ENCODE data around the gene CFAP58. TPM values are rescaled to one million over a fixed set of nuclear protein-coding genes. Genes with fewer than 3 reads are reported as not detected.
A peak's percentile ranks its signal among the peaks of the same experiment; 100 is the strongest.

CFAP58 gene
- total RNA-seq, 1 donor from 2014 or later: 0.53 TPM

DNA sequence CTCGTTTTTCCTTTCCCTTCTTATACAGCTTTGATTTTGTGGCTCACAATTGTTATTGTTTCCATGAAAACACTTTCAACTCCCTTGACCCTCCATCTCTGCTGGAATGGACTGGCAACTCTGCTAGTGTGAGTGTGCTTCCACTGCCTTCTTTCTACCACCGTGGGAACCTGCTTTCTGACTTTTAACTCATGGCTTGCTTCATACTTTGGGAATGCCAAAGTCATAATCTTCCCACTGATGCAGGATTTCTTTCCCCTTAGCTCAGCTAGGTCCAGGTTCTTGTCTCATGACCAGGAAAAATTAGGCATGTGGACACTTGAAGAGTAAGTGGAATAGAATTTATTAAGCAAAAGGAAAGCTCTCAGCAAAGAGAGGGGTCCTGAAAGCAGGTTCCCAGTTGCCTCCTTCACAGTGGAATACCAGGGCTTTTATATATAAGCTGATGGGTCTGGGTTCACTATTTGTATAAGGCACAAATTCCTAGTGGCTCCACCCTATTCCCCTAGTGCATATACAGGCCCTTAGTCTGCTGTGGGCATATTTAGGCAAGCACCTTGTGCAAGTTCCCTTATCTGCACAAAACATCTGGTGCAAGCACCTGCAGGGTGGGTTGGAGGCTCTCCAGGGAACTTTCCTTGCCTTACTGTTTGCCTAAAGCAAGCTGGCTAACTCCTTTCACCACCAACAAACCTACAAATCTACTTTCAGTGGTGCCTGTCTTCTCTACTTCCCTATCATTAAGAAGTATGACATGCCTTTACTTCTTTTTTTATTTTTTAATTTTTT, 119.5 kb downstream of the CFAP58 start:
- TF ChIP-seq, protein P1, sequence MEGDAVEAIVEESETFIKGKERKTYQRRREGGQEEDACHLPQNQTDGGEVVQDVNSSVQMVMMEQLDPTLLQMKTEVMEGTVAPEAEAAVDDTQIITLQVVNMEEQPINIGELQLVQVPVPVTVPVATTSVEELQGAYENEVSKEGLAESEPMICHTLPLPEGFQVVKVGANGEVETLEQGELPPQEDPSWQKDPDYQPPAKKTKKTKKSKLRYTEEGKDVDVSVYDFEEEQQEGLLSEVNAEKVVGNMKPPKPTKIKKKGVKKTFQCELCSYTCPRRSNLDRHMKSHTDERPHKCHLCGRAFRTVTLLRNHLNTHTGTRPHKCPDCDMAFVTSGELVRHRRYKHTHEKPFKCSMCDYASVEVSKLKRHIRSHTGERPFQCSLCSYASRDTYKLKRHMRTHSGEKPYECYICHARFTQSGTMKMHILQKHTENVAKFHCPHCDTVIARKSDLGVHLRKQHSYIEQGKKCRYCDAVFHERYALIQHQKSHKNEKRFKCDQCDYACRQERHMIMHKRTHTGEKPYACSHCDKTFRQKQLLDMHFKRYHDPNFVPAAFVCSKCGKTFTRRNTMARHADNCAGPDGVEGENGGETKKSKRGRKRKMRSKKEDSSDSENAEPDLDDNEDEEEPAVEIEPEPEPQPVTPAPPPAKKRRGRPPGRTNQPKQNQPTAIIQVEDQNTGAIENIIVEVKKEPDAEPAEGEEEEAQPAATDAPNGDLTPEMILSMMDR (IDR thresholded peaks at IDR 0.05; ENCODE audit: insufficient read depth, low read length, severe bottlenecking): no peak
- Histone ChIP-seq H3K36me3 (ENCODE audit: control insufficient read depth, insufficient read depth, low read length) (no peaks in the 10 kb centered on the region), H3K27me3 (ENCODE audit: control insufficient read depth, insufficient read depth, low read length) (no peaks in the 10 kb centered on the region), H3K4me3 (ENCODE audit: low read depth, low read length) (no peak overlapping the region)
- DNase-seq (ENCODE audit: low read depth) (peak; percentile 42), FAIRE-seq (no peak)

DNA sequence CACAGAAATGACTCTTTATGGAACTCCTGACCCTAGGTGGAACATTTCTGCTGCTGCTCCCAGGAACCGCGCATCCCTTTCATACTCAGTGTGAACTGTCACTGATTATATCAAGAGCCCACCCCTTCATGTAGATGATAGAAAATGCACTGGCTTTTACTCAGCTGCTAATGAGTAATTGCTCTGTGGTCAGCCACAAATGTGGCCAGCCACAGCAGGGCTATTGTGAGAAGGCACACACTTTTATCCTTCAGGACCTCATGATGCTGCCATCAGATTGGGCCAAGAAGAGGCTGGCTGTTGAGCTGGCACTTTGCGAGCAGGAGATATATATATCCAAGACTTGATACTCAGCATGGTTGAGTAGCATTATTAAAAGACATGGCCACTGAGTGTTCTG, 124.7 kb downstream of the CFAP58 start:
- Histone ChIP-seq H3K27me3 (ENCODE audit: control insufficient read depth, insufficient read depth, low read length) (peaks cover 5% of the 10 kb centered on the region), H3K4me3 (ENCODE audit: low read depth, low read length) (no peak overlapping the region), H3K36me3 (ENCODE audit: control insufficient read depth, insufficient read depth, low read length) (no peaks in the 10 kb centered on the region)
- TF ChIP-seq, protein P1 (IDR thresholded peaks at IDR 0.05; ENCODE audit: insufficient read depth, low read length, severe bottlenecking): no peak
- FAIRE-seq: no peak
- DNase-seq (ENCODE audit: low read depth): no peak

DNA sequence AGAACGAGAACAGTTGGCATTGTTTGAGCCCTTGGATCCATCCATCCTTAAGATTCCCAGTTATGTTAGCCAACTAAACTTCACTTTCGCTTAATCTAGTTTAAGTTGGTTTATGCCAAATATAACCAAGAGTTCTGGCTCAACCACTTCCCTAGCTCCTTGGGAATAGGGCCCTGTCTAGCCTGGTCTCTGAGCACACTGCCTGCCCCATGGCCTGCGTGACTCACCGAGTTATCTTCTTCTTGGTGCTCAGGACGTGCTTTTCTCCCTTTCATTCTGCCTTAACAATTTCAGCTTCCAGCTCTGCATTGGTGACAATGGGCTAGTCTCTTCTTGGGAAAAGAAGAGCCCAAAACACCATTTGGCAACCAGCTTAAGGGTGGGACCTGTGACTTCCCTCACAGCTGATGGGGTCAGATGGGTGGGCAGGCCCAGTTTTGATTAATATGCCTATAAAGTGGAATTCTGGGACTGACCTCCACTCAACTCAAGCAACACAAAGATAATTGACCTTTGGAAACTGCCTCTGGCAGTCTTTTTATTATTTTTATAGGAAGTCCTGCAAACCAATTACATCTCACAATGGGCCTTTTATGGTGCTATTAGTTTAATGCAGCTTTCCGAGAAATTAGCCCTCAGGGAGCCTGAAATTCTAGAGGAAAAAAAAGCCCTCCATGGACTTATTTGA, 126.4 kb downstream of the CFAP58 start:
- FAIRE-seq: no peak
- Histone ChIP-seq H3K36me3 (ENCODE audit: control insufficient read depth, insufficient read depth, low read length) (no peaks in the 10 kb centered on the region), H3K4me3 (ENCODE audit: low read depth, low read length) (no peak overlapping the region), H3K27me3 (ENCODE audit: control insufficient read depth, insufficient read depth, low read length) (peaks cover 5% of the 10 kb centered on the region)
- TF ChIP-seq, protein P1 (IDR thresholded peaks at IDR 0.05; ENCODE audit: insufficient read depth, low read length, severe bottlenecking): no peak
- no peak for DNase-seq (ENCODE audit: low read depth)

DNA sequence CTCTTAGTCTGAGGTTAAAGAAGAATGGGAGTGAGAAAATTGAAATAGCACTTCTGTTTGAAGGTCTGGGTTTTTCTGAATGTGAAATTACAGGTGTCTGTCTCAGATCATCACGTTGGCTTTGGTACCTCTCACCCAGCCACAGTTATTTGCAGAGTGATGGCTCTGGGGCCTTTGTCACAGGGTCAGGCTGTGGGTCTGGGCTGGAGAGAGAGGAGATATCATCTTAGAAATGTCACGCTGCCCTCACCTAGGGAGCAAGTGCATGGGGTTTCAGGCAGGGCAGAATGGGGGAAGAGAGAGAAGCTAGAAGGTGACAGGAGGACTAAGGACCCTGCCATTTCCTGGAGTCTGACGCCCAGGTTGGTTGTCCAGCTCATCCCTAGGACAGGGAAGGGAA, 127.2 kb downstream of the CFAP58 start:
- Histone ChIP-seq H3K4me3 (ENCODE audit: low read depth, low read length) (no peak overlapping the region), H3K36me3 (ENCODE audit: control insufficient read depth, insufficient read depth, low read length) (no peaks in the 10 kb centered on the region), H3K27me3 (ENCODE audit: control insufficient read depth, insufficient read depth, low read length) (peaks cover 5% of the 10 kb centered on the region)
- TF ChIP-seq, protein P1 (IDR thresholded peaks at IDR 0.05; ENCODE audit: insufficient read depth, low read length, severe bottlenecking): no peak
- FAIRE-seq (no peak), DNase-seq (ENCODE audit: low read depth) (no peak)

DNA sequence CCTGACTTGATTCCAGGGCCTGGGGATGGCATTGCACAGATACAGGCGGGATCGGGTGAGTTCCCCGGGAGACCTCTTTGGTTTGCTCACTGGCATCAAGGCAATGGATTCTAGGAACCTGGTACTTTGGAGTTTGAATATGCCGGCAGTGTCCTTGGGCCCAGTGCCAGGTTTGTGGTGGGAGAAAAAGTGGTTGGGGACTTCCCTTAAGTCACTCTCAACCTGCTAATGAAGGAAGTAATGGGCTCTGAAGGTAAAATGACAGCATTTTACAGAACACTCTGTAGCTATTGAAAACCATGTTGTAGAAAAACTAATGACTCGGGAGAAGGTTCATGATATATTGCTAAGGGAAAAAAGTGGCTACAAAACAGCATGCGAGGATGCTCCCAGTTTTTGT, 129.9 kb downstream of the CFAP58 start:
- no peak overlapping the region for H3K4me3 ChIP-seq (ENCODE audit: low read depth, low read length)
- FAIRE-seq (no peak), DNase-seq (ENCODE audit: low read depth) (no peak)
- peaks cover 6% of the 10 kb centered on the region for H3K27me3 ChIP-seq (ENCODE audit: control insufficient read depth, insufficient read depth, low read length)
- H3K36me3 ChIP-seq (ENCODE audit: control insufficient read depth, insufficient read depth, low read length): no peaks in the 10 kb centered on the region
- TF ChIP-seq, protein P1 (IDR thresholded peaks at IDR 0.05; ENCODE audit: insufficient read depth, low read length, severe bottlenecking): no peak

Measured in bronchial epithelial cell (primary cell).